HG03025 (cell line): ENCODE results near the gene TMEM151B.
"Not testable (repeated sequence)": the region's sequence is repeated elsewhere in the genome, so short reads cannot be mapped to it uniquely, and the experiment has no call there.

ENCODE experiments used
- ATAC-seq: cut with Tn5 transposase; IDR thresholded peaks from one replicate; pipeline ENCODE4 v1.9.1; 2021; ENCODE audit warnings: mild to moderate bottlenecking, moderate library complexity; ENCODE audit not compliant: unreplicated experiment, low FRiP score

Gene TMEM151B

GRCh38 chr6:44269921-44270525, at the start of gene TMEM151B:
TMEM151B (plus strand) TSS chr6:44270450; CDS start chr6:44270743, 293 bp downstream.
- no peak for ATAC-seq

GRCh38 chr6:44220913-44221290, 49.3 kb upstream of the TMEM151B start:
- no peak for ATAC-seq

GRCh38 chr6:44221291-44221960, 48.8 kb upstream of the TMEM151B start:
- ATAC-seq, result no peak

GRCh38 chr6:44221961-44222335, 48.3 kb upstream of the TMEM151B start:
- ATAC-seq, result no peak

- ATAC-seq, result no peak
These were observed 47.5 kb upstream of the TMEM151B start for GRCh38 chr6:44222486-44223318.

- no peak for ATAC-seq
These were observed 46.8 kb upstream of the TMEM151B start, which contains the start of gene SLC29A1 for GRCh38 chr6:44223319-44224028. SLC29A1 (plus strand) TSS chr6:44223595; CDS start chr6:44227314, 3,719 bp downstream.

GRCh38 chr6:44224029-44224964, 46.0 kb upstream of the TMEM151B start:
- no peak for ATAC-seq

- no peak for ATAC-seq
These were observed 45.3 kb upstream of the TMEM151B start for GRCh38 chr6:44224965-44225305.

- ATAC-seq, result no peak
These were observed 44.5 kb upstream of the TMEM151B start for GRCh38 chr6:44225579-44226325.

- ATAC-seq, result no peak
These were observed 43.7 kb upstream of the TMEM151B start for GRCh38 chr6:44226368-44227147.

GRCh38 chr6:44227148-44227793, 43.0 kb upstream of the TMEM151B start:
- no peak for ATAC-seq

- ATAC-seq, result no peak
These were observed 42.2 kb upstream of the TMEM151B start for GRCh38 chr6:44228031-44228430.

- ATAC-seq, result no peak
These were observed 41.8 kb upstream of the TMEM151B start for GRCh38 chr6:44228433-44228832.

- no peak for ATAC-seq
These were observed 41.4 kb upstream of the TMEM151B start for GRCh38 chr6:44228836-44229235.

GRCh38 chr6:44229376-44230033, 40.7 kb upstream of the TMEM151B start:
- ATAC-seq, result no peak

- ATAC-seq, result no peak
These were observed 40.1 kb upstream of the TMEM151B start for GRCh38 chr6:44230034-44230675.

GRCh38 chr6:44231426-44231825, 38.8 kb upstream of the TMEM151B start:
- ATAC-seq, result not testable (repeated sequence)
